K562 (cell line): ENCODE data around the gene RARRES2. TPM values are rescaled to one million over a fixed set of nuclear protein-coding genes. Genes with fewer than 3 reads are reported as not detected.
A peak's percentile ranks its signal among the peaks of the same experiment; 100 is the strongest.

ENCODE experiments used
- BRCA1 ChIP-seq, 2 experiments: fragments of 450-650 bp in 1 of 2; sonication (generic) in 1 of 2; formaldehyde crosslinking in 1 of 2; IDR thresholded peaks; 2 replicates each; pipeline versions ENCODE4 v1.5.0 to v1.6.1; 2017 to 2020; ENCODE audit warnings: mild to moderate bottlenecking in 1 of 2, missing genetic modification reagents in 1 of 2
- FOXK1 ChIP-seq: sonication (generic); formaldehyde crosslinking; IDR thresholded peaks from 2 replicates; pipeline ENCODE4 v1.8.0; 2022; ENCODE audit warnings: missing genetic modification reagents, mild to moderate bottlenecking, borderline replicate concordance
- GATAD2B ChIP-seq: fragments of 450-650 bp; IDR thresholded peaks from 2 replicates; pipeline ENCODE4 v1.6.1; 2017; ENCODE audit warnings: mild to moderate bottlenecking, borderline replicate concordance
- MAZ ChIP-seq, 2 experiments: fragments of 450-650 bp in 1 of 2; sonication (generic) in 1 of 2; formaldehyde crosslinking; IDR thresholded peaks in 1 of 2; conservative IDR thresholded peaks in 1 of 2; 2 replicates each; pipeline versions ENCODE4 v1.4.0 to v1.5.0; 2020; ENCODE audit warnings: mild to moderate bottlenecking in 1 of 2, missing genetic modification reagents in 1 of 2
- MEF2D ChIP-seq: conservative IDR thresholded peaks from 2 replicates; pipeline ENCODE4 v1.6.1; 2016; ENCODE audit warnings: low read depth, missing genetic modification characterization, missing compliant biosample characterization
- MEIS2 ChIP-seq: fragments of 450-650 bp; IDR thresholded peaks from 2 replicates; pipeline ENCODE4 v1.6.1; 2014; ENCODE audit warnings: mild to moderate bottlenecking; ENCODE audit not compliant: partially characterized antibody
- PPARD ChIP-seq: fragments of 250-450 bp; sonication (Bioruptor Pico); IDR thresholded peaks from 2 replicates; pipeline ENCODE4 v1.8.0; 2022; ENCODE audit warnings: inconsistent platforms, mild to moderate bottlenecking, moderate library complexity
- PTTG1 ChIP-seq: fragments of 450-650 bp; IDR thresholded peaks from 2 replicates; pipeline ENCODE4 v1.6.1; 2016; ENCODE audit warnings: low read depth, mild to moderate bottlenecking, missing genetic modification characterization, missing compliant biosample characterization
- RBM22 ChIP-seq: fragments of 200-400 bp; formaldehyde crosslinking; IDR thresholded peaks from 2 replicates; pipeline ENCODE4 v1.6.1; 2018; ENCODE audit warnings: low read length, low read depth; ENCODE audit not compliant: poor library complexity, severe bottlenecking
- TAF9B ChIP-seq: fragments of 450-650 bp; IDR thresholded peaks from 2 replicates; pipeline ENCODE4 v1.6.1; 2018; ENCODE audit warnings: mild to moderate bottlenecking; ENCODE audit not compliant: partially characterized antibody
- TRIM28 ChIP-seq: fragments of 450-650 bp; IDR thresholded peaks from 2 replicates; pipeline ENCODE4 v1.6.1; 2017
- ZNF197 ChIP-seq: fragments of 200-800 bp; sonication (Bioruptor generic); IDR thresholded peaks from 2 replicates; pipeline ENCODE4 v1.6.1; 2016; ENCODE audit warnings: low read depth, missing genetic modification characterization, missing compliant biosample characterization
- polyA plus RNA-seq, 8 experiments: library from polyadenylated mRNA; depleted of rRNA in 4 of 8; stranded (reverse) in 5 of 8; unstranded in 3 of 8; fragments of >200 nt; fragmentation: Nextera tagmentation in 2 of 8; fragmentation: Illumina TruSeq in 1 of 8; extraction: Ambion mirVana in 2 of 8; extraction: Trizol in 1 of 8; gene quantifications; 2 replicates each; pipeline versions ENCODE4 v1.2.1 to v1.2.3, GENCODE V29; 2011 to 2014; ENCODE audit warnings: inconsistent platforms in 1 of 8, missing spikeins in 1 of 8
- total RNA-seq, 7 experiments: library from RNA; depleted of rRNA in 6 of 7; stranded (reverse); fragments of >200 nt in 6 of 7; fragmentation: Illumina TruSeq in 2 of 7; extraction: Trizol in 2 of 7; gene quantifications; 2 replicates each; pipeline versions ENCODE4 v1.2.1 to v1.2.3, GENCODE V29; 2011 to 2021; ENCODE audit warnings: low replicate concordance in 1 of 7
- TF ChIP-seq, protein P1 (sequence below): fragments of 150-350 bp; IDR thresholded peaks from 2 replicates; pipeline ENCODE4 v1.6.1; 2014; ENCODE audit warnings: low read depth, mild to moderate bottlenecking, low read length, borderline replicate concordance
- TF ChIP-seq, protein P2 (sequence below): fragments of 450-650 bp; IDR thresholded peaks from 2 replicates; pipeline ENCODE4 v1.6.1; 2016; ENCODE audit warnings: low read depth, mild to moderate bottlenecking, moderate library complexity
- TF ChIP-seq, protein P3 (sequence below): fragments of 250-450 bp; sonication (Bioruptor Pico); IDR thresholded peaks from 2 replicates; pipeline ENCODE4 v1.5.0; 2022; ENCODE audit warnings: mild to moderate bottlenecking
- TF ChIP-seq, protein P4 (sequence below): fragments of 200-400 bp; formaldehyde crosslinking; IDR thresholded peaks from 2 replicates; pipeline ENCODE4 v1.6.1; 2017; ENCODE audit warnings: mild to moderate bottlenecking, low read depth, low read length, moderate library complexity
- TF ChIP-seq, protein P5 (sequence below): sonication (generic); formaldehyde crosslinking; IDR thresholded peaks from 2 replicates; pipeline ENCODE4 v1.8.1; 2022; ENCODE audit warnings: missing genetic modification reagents

RARRES2 gene
- total and polyA plus RNA-seq, 9 of the 15 experiments (the other 6 are each of a cell fraction or from before 2014, with no cell fraction given): 0.11 to 1.7 (median 0.23) TPM; not detected in 6

DNA sequence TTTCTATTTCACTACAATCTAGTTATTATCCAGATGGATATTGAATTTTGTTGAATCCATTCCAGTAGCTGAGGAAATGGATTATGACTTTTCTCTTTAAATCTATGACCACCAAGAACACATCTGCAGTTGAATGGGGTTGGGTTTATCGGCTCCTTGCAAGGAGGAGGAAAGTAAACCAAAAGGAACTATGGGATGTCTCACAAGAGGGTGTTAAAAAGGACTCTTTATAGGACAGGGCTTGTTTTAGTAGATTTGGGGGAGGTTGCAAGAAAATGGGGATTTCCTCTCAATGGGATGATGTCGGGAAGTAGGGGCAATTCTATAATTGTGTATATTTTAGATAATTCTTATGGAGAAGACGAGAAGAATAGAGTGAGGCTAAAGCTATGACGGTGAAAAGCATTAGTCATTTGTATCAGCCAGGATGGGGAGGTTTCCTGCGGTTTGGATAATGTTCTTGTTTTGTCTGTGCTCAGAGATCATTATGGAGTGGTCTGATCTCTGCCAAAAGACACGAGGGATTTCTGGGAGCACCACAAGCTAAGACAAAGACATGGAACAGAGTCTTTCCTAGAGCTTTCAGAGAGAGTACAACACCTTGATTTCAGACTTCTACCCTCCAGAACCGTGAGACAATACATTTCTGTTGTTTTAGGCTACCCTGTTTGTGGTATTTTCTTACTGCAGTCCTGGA lies 23.5 kb downstream of the RARRES2 start (continued):
- TF ChIP-seq, protein P1, sequence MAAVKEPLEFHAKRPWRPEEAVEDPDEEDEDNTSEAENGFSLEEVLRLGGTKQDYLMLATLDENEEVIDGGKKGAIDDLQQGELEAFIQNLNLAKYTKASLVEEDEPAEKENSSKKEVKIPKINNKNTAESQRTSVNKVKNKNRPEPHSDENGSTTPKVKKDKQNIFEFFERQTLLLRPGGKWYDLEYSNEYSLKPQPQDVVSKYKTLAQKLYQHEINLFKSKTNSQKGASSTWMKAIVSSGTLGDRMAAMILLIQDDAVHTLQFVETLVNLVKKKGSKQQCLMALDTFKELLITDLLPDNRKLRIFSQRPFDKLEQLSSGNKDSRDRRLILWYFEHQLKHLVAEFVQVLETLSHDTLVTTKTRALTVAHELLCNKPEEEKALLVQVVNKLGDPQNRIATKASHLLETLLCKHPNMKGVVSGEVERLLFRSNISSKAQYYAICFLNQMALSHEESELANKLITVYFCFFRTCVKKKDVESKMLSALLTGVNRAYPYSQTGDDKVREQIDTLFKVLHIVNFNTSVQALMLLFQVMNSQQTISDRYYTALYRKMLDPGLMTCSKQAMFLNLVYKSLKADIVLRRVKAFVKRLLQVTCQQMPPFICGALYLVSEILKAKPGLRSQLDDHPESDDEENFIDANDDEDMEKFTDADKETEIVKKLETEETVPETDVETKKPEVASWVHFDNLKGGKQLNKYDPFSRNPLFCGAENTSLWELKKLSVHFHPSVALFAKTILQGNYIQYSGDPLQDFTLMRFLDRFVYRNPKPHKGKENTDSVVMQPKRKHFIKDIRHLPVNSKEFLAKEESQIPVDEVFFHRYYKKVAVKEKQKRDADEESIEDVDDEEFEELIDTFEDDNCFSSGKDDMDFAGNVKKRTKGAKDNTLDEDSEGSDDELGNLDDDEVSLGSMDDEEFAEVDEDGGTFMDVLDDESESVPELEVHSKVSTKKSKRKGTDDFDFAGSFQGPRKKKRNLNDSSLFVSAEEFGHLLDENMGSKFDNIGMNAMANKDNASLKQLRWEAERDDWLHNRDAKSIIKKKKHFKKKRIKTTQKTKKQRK: no peak
- TF ChIP-seq TAF9B (peak; percentile 47), PPARD (no peak), MAZ (CRISPR knock-in tag; conservative IDR thresholded peaks at IDR 0.05 in 1 of 2, IDR thresholded peaks at IDR 0.05 in 1 of 2) (peak in 1 of 2 experiments; percentile 35; a peak in 2 of 4 replicates), BRCA1 (IDR thresholded peaks at IDR 0.05) (no peak), BRCA1 (CRISPR knock-in tag; IDR thresholded peaks at IDR 0.05) (no peak), ZNF197 (CRISPR knock-in tag) (peak; percentile 44; the same call in 1 of the 2 replicates), TRIM28 (peak; percentile 92), GATAD2B (peak; percentile 55; the same call in 1 of the 2 replicates), FOXK1 (CRISPR knock-in tag) (no peak), RBM22 (no peak), MEIS2 (peak; percentile 60), PTTG1 (tag) (no peak), MEF2D (tag) (peak; percentile 6)
- TF ChIP-seq, protein P2, sequence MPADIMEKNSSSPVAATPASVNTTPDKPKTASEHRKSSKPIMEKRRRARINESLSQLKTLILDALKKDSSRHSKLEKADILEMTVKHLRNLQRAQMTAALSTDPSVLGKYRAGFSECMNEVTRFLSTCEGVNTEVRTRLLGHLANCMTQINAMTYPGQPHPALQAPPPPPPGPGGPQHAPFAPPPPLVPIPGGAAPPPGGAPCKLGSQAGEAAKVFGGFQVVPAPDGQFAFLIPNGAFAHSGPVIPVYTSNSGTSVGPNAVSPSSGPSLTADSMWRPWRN: 0 out of 2 replicates have a peak, but pooled peaks have one; percentile 30
- TF ChIP-seq, protein P3, sequence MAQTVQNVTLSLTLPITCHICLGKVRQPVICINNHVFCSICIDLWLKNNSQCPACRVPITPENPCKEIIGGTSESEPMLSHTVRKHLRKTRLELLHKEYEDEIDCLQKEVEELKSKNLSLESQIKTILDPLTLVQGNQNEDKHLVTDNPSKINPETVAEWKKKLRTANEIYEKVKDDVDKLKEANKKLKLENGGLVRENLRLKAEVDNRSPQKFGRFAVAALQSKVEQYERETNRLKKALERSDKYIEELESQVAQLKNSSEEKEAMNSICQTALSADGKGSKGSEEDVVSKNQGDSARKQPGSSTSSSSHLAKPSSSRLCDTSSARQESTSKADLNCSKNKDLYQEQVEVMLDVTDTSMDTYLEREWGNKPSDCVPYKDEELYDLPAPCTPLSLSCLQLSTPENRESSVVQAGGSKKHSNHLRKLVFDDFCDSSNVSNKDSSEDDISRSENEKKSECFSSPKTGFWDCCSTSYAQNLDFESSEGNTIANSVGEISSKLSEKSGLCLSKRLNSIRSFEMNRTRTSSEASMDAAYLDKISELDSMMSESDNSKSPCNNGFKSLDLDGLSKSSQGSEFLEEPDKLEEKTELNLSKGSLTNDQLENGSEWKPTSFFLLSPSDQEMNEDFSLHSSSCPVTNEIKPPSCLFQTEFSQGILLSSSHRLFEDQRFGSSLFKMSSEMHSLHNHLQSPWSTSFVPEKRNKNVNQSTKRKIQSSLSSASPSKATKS (CRISPR knock-in tag): no peak
- TF ChIP-seq, protein P4, sequence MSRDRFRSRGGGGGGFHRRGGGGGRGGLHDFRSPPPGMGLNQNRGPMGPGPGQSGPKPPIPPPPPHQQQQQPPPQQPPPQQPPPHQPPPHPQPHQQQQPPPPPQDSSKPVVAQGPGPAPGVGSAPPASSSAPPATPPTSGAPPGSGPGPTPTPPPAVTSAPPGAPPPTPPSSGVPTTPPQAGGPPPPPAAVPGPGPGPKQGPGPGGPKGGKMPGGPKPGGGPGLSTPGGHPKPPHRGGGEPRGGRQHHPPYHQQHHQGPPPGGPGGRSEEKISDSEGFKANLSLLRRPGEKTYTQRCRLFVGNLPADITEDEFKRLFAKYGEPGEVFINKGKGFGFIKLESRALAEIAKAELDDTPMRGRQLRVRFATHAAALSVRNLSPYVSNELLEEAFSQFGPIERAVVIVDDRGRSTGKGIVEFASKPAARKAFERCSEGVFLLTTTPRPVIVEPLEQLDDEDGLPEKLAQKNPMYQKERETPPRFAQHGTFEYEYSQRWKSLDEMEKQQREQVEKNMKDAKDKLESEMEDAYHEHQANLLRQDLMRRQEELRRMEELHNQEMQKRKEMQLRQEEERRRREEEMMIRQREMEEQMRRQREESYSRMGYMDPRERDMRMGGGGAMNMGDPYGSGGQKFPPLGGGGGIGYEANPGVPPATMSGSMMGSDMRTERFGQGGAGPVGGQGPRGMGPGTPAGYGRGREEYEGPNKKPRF: no peak
- TF ChIP-seq, protein P5, sequence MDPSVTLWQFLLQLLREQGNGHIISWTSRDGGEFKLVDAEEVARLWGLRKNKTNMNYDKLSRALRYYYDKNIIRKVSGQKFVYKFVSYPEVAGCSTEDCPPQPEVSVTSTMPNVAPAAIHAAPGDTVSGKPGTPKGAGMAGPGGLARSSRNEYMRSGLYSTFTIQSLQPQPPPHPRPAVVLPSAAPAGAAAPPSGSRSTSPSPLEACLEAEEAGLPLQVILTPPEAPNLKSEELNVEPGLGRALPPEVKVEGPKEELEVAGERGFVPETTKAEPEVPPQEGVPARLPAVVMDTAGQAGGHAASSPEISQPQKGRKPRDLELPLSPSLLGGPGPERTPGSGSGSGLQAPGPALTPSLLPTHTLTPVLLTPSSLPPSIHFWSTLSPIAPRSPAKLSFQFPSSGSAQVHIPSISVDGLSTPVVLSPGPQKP (CRISPR knock-in tag): no peak
